ENCODE results near the gene AZI2.

The AZI2 gene, protein sequence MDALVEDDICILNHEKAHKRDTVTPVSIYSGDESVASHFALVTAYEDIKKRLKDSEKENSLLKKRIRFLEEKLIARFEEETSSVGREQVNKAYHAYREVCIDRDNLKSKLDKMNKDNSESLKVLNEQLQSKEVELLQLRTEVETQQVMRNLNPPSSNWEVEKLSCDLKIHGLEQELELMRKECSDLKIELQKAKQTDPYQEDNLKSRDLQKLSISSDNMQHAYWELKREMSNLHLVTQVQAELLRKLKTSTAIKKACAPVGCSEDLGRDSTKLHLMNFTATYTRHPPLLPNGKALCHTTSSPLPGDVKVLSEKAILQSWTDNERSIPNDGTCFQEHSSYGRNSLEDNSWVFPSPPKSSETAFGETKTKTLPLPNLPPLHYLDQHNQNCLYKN

DNA sequence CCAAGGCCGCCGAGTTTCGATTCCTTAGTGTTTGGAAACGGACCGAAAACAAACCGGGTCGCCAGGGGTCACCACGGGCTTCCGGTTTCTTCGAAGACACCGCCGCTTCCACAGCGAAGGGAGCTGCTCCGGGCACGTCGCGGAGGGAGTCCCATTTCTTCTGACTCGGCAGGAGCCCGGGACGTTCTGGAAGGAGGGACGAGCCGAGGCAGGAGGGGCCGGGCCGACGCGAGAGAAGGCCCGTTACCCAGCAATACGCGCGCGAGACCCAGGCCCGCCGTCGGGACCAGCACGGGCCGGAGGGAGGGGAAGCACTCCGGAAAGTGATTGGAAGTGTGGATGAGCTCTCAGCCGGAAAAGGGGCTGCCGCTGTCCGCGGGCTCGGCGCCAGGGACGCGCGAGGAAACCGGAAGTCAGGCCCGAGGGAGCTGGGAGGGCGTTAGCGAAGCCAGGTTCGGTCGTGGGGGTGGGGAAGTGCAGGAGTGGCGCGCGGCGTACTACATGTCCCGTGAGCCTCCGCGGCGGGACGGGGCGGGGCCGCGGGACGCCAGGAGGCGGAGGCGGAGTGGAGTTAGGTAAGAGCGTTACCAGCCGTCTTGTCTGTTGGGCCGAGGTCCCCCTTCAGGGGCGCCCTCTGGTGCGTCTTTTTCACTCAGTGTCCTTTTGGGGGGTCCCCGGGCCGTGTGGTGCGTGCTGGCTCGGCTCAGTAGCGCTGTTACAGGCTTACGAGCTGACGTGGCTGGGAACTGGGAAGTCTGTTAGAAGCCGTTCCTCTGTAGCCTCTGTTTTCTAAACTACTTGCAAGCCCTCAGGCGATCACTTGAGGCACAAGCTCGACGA lies at the start of gene AZI2, which contains the start of gene ZCWPW2:
Gene AZI2, minus strand, starts transcription at position 196 of the 840 bp plus-strand sequence. CDS start 8,207 bp downstream, outside the sequence.
Gene ZCWPW2, plus strand, starts transcription at position 93 of the 840 bp plus-strand sequence. CDS start 64,348 bp downstream, outside the sequence.
- DNase-seq: peak; percentile 97

DNA sequence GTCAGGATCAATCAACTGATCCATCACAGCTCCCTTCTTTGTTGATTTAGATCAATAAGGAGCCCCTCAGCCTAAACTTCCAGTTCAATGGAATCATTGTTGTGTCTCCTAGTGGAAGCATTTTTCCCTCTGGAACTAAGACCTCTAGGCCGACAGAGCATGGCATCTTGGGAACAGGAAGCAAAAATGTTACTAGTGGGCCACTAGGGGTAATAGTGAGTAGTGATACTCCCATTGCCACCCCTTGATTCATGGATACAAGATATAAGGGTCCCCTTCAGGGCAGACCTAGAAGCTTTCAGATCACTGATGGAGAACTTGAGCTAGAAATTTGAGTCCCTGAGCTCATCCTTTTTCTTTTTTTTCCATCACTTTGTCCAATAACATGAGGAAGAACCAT lies 40.4 kb upstream of the AZI2 start:
- DNase-seq: no peak

DNA sequence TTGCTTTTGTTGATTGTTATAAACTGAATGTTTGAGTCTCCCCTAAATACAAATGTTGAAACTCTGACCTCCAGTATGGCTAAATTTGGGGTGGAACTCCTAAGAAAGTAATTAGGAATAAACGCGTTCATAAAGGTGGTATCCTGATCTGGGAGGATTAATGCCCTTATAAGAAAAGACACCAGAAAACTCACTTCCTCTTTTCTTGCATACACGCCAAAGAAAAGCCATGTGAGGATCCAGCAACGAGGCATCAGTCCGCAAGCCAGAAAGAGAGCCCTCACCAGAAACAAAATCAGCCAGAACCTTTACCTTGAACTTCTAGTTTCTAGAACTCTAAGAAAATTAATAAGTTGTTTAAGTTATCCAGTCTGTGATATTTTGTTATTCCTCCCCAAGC lies 37.4 kb upstream of the AZI2 start:
- no peak for DNase-seq

DNA sequence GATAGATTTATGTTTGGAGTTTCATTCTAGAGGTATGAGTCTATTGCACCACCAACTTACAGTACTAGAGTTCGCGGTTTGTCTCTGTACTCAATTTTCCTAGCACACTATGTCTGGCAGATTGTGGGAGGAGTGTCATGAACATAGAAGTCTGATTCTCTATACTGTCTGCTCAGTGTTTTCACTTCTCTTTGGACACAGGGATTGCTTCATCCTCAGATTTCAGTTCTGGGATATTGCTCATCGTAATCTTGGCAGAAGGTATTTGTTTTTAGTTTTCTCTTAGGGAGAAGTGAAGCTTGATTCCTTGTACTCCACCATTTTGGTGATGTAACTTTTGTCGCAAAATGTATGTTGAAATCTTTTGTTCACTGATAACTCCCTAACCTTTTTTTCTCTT lies 27.8 kb upstream of the AZI2 start:
- no peak for DNase-seq

DNA sequence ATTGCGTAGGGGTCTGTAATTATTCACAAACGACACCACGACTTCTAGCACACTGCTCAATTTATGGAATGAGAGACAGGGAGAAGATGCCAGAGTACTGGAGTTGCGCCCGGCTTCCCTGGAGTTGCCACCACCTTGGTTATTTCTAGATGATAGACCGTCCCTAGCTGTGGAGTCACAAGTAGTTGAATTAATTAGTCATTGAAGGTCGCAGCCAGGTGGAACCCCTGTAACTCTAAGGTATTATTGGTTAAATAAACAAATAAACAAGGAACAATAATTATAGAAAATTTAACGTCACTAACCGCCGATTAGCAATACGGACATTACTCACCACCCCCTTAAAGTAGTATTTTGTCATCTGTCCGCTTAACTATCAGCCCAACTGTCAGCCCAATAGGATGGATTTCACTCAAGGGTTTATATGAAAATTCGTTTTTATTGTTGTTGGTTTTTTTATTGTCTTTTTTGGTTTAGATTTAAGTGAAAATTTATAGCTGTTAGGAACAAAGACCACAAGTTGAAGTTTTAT lies 911 bp upstream of the AZI2 start:
- DNase-seq: no peak

DNA sequence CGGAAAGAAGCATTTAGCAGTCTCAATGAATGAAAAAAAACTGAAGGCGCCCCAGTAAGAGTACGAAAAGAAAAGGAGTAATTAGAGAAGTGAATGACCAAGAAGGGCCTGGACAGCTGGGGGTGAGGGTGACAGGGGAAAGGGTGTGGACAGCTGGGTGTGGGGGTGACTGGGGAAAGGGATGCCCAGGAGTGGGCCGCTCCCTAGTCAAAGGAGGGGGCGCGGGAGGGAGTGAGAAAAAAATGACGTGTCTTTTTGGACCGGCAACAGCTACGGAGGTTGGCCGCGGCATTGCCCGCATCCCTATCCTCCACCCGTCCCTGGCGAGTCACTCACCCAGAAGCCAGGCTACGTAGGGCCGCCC lies 377 bp downstream of the AZI2 start:
- DNase-seq: no peak

DNA sequence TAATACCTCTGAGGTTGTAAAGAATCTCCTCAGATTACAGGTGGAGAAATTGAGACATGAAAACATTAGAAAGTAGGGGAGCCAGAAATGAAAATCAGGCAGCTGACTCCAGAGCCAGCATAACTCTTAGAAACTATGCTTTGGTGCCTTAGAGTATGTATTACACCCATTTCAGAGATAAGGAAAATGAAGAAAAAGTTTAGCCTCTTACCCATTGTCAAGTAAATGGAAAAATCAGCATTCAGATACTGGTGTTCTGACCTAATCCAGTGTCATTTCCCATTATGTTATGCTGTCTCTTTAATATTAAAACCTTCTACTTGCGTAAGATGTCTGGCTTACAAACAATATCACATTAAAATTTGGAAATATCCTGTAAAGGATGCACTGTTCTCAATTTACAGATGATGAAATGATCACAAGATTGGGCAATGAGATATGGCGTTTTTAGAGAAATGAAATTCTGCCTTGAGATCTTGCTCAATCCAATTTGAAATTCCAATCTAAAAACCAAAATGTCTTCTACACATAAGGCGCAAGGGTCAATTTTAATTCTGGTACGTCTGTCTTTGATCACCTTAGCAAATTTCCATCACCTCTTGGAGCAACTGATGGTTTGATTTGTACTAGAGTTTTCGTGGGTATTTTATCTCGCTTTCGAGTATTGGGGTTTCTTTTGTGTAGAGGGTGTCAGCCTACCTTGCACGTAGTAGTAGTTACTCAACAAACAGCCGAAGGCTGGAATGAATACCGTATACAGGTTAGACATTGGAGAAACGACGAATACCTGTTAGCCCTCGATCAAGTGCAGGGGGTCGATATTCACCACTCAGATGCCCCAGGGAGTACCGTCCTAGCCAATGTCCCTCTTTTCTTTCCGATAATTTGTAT lies 1.0 kb downstream of the AZI2 start:
- DNase-seq: no peak

DNA sequence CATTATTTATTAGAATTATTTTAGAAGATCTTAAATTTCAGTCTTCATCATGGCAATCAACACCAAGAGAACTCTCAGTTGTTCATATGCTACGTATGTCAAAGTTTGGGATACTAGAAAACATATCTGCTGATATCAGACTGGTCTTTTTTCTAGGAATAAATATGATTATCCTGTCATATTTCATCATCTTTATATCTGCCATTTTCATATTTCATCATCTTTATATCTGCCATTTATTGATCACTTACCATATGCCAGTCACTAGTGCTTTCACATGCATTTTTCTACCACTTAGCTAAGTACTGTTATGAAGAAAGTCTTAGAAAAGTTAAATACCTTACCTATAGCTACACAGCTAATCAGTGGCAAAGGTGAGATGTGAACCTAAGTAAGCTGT lies 2.9 kb downstream of the AZI2 start:
- no peak for DNase-seq

DNA sequence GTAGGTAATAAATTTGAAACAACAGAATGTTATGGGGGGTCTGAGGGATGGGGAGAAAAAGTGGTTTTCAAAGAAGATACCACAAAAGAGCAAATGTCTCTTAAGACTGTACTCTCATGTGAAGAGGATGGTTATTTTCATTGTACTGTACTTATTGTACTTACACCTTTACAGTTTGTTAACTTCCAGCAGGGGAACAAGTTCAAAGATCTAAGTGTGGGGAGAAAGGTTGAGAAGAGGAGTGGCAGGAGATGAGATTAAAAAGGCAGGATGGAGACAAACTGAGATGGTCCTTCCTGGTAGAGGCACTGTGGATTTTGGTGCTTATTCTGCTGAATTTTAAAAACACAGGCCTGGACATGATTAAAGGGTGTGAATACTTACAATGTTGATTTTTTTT lies 5.5 kb downstream of the AZI2 start:
- DNase-seq: no peak

DNA sequence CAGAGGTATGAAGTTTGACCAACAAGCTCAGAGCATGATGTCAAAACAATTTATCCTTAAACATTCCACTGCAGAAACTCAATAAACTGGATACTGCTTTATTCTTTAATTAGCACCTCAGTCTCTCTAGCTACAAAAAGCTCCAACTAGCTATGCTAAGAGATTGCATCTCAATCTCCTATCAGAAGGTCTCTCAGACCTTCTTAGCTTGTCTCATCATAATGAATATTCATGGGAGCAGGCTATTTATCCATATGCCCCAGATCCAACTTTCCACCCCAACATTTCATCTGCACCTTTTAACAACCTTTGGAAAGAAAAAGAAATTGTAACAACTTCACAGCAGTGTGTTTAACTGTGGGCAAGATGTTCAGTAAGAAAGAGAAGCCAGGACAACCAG lies 11.4 kb downstream of the AZI2 start:
- no peak for DNase-seq

DNA sequence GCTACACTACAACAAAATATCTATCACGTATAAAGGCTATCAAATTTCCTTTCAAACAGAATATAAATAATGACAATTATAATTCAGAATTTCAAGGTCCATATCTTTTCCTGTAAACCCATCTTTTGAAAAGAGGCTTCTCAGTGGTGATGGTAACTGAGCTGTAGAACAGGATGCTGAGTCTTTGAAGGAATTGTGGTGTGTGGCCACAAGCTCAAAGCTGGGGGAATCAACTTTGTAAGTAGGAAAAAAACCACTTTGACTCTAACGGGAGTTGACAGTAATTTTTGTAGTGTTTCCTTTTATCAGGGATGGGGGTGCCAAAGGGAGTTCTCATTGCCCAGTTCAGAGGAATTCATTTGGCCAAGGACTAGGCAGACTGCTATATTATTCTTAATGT lies 13.4 kb downstream of the AZI2 start:
- no peak for DNase-seq

DNA sequence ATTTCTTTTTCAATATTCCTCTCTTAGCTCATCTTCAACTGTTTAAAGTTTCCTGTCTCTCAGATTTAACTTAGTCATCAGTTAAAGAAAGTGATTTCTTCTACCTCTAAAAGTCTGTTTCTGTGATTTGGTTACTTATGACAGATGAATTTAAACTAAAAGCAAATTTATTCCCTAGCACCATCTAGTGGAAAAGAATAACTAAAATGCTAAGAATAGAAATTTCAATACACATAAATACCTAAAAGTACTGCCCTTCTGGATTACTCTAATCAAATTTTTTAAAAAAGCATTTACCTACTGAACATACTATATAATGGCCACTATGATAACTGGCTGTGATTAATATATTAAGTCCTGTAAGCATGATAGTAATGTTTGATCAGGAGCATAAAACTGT lies 14.1 kb downstream of the AZI2 start:
- no peak for DNase-seq

DNA sequence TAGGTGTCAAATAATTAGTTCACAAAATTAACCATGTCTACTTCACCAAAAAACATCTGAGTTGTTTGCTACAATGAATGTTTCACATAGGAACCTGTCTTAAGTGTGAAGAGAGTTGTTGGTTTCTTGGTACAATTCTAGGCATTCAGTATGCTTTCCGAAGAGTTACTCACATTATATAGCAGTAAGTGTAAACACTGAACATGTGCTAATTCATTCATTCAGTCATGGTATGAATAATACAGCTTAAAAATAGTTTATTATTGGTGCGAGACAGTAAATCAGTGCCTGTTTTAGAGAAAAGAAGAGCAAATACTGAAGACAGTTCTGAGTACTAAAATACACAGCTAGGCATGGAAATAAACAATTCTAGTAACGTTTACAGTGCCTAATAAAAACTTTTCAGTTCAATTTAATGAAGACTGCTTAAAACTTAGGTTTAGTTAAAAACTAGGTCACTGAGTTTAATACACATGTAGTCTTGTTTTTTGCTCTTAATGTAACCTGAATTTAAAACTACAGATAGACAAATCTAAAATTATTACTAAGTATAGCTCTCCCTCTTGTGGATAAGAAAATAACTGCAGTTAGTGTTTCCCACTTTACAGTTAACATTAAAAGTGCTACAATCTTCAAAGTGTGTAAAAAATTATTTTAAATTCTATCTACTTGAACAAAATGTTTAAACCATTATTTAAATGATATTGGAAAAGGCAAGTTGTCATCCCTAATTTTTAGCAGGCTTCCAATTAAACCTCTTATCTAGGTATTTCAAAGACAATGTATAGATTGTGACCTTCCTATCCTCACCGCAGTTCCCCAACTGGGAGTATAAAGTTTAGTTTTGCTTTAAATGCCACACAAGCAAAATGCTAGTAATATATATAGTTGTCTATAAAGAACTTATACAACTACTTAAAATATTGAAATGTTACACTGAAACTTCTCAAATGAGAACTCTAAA lies 20.2 kb downstream of the AZI2 start:
- no peak for DNase-seq

DNA sequence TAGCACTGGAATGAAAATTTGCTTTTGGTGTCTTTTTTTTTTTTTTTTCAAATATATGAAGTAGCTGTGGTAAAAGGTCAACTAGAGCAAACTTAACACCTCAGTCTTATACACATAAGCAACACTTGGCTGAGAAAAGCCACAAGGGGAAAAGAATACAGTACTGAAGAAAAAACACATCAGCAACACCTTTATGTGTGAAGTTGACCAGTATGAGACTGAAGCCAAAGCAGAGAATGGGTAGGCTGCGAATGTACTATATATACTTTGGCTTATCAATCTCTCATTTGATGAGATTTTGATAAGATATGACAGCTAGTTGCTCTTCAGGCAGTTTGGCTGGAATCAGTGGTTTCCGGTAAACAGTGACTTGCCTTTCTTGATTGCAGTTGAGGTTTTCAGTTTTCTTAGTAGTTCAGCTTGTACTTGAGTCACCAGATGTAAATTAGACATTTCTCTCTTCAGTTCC lies 22.1 kb downstream of the AZI2 start:
- no peak for DNase-seq

DNA sequence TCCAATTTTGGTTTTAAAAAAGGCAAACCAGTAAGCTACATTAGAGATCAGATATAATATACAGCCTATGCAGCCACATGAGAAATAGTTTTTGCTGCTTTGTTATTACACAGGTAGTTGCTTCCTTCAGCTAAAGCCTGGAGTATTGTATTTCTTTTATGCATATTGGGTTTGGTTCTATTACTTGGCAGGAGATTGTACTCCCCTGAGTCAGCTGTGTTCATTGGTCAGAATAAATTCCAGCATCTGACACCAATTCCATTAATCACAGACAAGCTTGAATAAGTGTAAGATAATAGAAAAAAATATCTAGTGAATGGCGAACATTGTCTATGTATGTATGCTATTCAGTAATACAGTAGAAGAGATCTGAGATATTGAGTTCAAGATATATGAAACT lies 26.2 kb downstream of the AZI2 start:
- no peak for DNase-seq

DNA sequence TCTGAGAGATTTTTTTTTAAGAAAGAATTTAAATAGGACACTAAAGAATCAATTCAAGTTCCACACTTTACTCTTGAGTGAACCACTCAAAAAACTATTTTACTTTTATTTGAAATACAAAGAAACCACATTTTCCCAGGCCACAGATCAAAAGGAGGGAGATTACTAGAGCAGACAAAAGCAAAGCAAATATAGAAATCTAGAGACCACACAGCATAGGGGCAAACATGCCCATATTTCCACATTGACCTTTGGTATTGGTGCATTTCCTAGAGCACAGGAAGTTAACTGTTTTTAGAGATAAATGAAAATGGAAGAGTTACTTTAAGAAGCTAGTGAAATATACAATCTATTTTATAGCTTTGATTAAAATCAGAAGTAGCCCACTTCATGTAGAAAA lies 27.6 kb downstream of the AZI2 start:
- DNase-seq: no peak

DNA sequence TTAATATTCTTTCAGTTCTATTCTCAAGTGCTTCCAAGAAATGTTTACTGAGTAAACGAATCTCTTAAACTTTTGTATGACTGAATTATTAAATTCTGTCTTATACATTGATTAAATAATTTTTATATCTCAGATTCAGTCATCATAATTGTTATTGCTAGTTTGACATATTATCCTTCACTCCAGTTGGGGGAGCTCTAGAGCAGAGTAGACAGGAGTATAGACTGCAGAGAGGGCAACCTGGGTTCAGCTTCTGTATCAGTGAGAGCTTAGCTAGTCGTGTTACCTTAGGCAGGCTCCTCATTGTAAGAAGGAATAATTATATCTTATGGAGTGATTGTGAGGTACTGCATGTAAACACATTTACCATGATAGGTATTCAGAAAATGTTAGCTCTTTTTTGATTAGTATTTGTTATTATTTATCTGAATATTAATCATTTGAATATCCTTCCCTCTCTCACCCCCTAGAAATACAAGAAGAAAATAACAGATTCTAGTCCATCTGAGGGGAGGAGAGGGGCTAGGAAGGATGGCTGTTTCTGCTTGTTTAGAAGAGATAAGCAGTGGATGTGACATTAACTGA lies 31.1 kb downstream of the AZI2 start:
- no peak for DNase-seq

DNA sequence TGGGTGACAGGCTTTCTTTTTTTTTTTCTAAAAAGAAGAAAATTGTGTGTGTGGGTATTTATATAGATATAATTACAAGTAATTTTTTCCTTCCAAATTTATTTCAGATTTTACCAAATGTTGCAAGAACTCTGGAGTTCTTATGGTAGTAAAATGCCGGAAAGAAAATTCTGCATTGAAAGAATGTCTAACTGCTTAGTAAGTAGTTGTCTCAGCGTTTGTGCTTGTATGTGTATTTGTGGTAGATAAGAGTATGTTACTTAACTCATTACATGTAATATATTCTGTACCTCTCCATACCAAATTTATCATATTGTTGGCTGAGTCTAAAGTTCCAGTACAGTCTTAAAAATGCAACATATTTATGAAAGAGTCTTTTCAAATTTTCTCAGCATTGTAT lies 32.4 kb downstream of the AZI2 start:
- DNase-seq: no peak

DNA sequence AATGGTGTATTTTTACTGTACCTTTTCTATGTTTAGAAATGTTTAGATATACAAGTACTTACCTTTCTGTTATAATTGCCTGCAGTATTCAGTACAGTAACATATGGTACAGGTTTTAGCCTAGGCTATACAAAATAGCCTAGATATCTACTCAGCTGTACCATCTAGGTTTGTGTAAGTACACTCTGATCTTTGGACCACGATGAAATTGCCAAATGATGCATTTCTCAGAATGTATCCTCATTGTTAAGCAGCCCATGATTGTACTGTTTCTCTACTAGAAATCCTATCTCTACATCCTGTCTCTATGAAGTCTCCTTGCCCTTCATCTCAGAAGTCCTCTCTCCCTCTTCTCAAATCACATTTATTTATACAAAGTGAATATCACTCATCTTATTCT lies 32.9 kb downstream of the AZI2 start:
- DNase-seq: no peak

DNA sequence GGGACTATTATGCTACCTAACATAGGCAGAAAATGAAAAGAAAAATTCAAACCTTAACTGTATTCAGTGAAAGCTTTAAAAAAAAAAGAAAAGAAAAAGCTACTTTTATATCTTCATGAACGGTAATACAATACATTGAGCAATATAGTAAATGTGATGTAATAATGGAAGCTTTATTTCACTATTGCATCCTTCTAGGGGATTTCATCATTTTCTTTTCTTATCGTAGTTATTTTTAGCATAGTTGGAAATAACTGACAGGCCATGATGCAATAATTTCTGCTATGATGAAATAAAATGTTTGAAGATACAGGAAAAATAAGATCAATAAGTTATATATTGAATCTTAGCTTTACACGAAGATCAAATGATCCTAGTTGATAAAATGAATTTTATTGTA lies 40.4 kb downstream of the AZI2 start:
- no peak for DNase-seq

DNA sequence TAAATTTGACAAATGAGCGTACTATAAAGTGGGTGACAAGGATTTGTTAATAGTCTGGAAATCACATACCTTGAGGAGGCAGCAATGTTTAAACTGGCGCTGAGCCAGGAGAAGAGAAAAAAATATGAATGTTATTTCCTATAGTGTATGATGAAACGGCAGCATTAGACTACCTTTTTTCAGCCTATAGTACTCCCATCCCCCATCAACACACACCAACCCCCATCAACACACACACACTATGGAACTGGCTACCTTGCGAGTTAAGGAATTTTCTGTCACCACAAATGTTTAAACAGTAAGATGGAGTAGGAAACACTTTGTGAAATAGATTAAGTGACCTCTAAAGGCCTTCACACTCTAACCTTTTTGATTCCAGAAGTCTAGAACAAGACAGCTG lies 46.9 kb downstream of the AZI2 start:
- DNase-seq: no peak

Measured in activated effector memory CD4-positive, alpha-beta T cell treated with anti-CD3 and anti-CD28 coated beads, Interleukin-2, amount 50 U/mL, for 16 hours (primary cell).